ENCODE data around the gene POP5. TPM values are rescaled to one million over a fixed set of nuclear protein-coding genes. Genes with fewer than 3 reads are reported as not detected.

POP5 gene
- total and polyA plus RNA-seq, 2 of the 4 experiments (the other 2 are of a cell fraction) = 69.5 to 99.4 TPM

DNA sequence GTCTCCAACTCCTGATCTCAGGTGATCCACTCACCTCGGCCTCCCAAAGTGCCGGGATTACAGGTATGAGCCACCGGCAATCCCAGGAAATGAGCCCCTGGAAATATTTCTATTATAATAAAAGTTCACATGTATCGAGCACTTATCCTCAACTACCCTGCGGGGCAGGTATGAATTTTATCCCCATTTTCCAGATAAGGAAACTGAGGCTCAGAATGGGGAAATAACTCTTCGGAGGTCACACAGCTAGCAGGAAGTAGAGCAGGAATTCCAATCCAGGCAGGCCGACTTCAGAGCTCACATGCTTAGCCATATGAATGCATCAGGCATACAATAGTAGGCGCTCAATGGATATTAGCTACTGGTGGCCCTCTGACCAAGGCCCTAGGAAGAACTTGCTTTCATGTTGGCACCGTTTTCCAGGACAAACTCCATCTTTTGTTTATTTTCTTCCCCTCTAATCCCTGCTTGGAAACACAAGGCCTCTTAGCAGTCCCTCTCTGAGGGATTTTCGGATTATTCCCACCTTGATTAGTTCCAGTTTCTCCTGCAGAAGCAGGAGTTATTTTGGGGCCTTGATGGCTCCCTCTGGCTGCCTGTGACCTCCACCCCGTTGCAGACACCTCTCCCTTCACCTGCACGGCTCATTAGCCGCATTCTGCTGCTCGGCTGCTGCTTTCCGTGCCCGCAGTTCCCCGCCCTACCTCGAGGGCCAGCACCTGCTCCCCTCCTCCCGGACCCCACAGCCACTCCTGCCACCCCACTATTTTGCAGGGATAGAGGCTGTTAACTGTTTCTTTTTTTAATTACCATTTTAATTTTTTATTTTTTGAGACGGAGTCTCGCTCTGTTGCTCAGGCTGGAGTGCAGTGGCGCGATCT is 18.7 kb upstream of the POP5 start:
- dilution Hi-C loops (cut with HindIII; ENCODE audit: low sequenced_read_pairs, unreplicated experiment) (no loop called here), in situ Hi-C loops (cut with MboI; ENCODE audit: low sequenced_read_pairs) (no loop called here), intact Hi-C loops (cut with micrococcal nuclease) (no loop called here)
- H4K91ac ChIP-seq (ENCODE audit: insufficient read depth, low read depth, low read length) = no peak overlapping the region
- no peak overlapping the region for H3K27ac ChIP-seq (ENCODE audit: insufficient read depth, low read length)
- H3K4me3 ChIP-seq (ENCODE audit: insufficient read depth, low read depth, low read length) = no peak overlapping the region
- no peak overlapping the region for H4K8ac ChIP-seq (ENCODE audit: low read depth in 2 of 2, low read length in 2 of 2)
- no peak overlapping the region for H3K9ac ChIP-seq (ENCODE audit: low read depth, low read length)
- H2BK20ac ChIP-seq (ENCODE audit: low read depth, low read length) = no peak overlapping the region
- no peaks in the 10 kb centered on the region for H3K9me1 ChIP-seq (ENCODE audit: insufficient read depth, low read length)
- no peak overlapping the region for H2BK15ac ChIP-seq (ENCODE audit: low read depth, low read length)
- no peak overlapping the region for H2AK9ac ChIP-seq (replicated peaks; ENCODE audit: low read depth, low read length, poor library complexity)
- no peak overlapping the region for H4K5ac ChIP-seq (ENCODE audit: low read depth, low read length)
- ATAC-seq (ENCODE audit: low read depth) (no peak), DNase-seq (no peak)
- no peaks in the 10 kb centered on the region; the same call in 1 of the 2 replicates for H3K4me1 ChIP-seq (ENCODE audit: control insufficient read depth, insufficient read depth, low read length)
- H3K36me3 ChIP-seq (ENCODE audit: control insufficient read depth, insufficient read depth, low read length) = no peaks in the 10 kb centered on the region
- H3K4me2 ChIP-seq (ENCODE audit: low read depth, low read length) = no peak overlapping the region
- no peaks in the 10 kb centered on the region for H3K9me3 ChIP-seq (ENCODE audit: control insufficient read depth, insufficient read depth, low read length)
- no peak overlapping the region for H2AFZ ChIP-seq (replicated peaks; ENCODE audit: low read length, poor library complexity)
- no peak overlapping the region for H3K14ac ChIP-seq (replicated peaks; ENCODE audit: low read depth, low read length)
- H3K56ac ChIP-seq (ENCODE audit: extremely low read depth, insufficient read depth, low read length) = no peak overlapping the region
- no peak overlapping the region for H3K4ac ChIP-seq (ENCODE audit: low read depth, low read length)
- BruUV-seq (replicated peaks) = no TSS peak
- ChIA-PET CTCF (interaction anchor here (0.7 kb wide), 1 partner anchor 15 kb away, joined by 3 read pairs; no protein-coding TSS in a partner anchor), POLR2A (ENCODE audit: unreplicated experiment) (interaction anchor here (0.7 kb wide), 1 partner anchor 19 kb away, joined by 3 read pairs; the partner anchor contains the start of gene POP5)
- no peaks in the 10 kb centered on the region for H3K79me1 ChIP-seq (ENCODE audit: low read depth in 1 of 2, low read length in 2 of 2)
- no peaks in the 10 kb centered on the region for H4K20me1 ChIP-seq (ENCODE audit: insufficient read depth, low read length)
- H2AK5ac ChIP-seq (ENCODE audit: low read depth, low read length) = no peak overlapping the region
- no peak overlapping the region for H3K18ac ChIP-seq (ENCODE audit: low read depth, low read length)
- H3K23ac ChIP-seq (ENCODE audit: low read depth, low read length) = no peak overlapping the region
- 62% methylated on average over 6 of the region's 23 CpGs; no CpG with 5 or more reads in 1 of the 2 experiments for WGBS, 2 experiments (ENCODE audit: extremely low coverage in 2 of 2, insufficient read length in 1 of 2)
- H2BK120ac ChIP-seq (ENCODE audit: low read depth, low read length) = no peak overlapping the region
- H3K27me3 ChIP-seq (ENCODE audit: control insufficient read depth, insufficient read depth, low read length) = peaks cover 26% of the 10 kb centered on the region
- H2BK5ac ChIP-seq (ENCODE audit: low read depth, low read length, poor library complexity, severe bottlenecking) = no peak overlapping the region
- TF ChIP-seq FOS (IDR thresholded peaks at IDR 0.05; ENCODE audit: low read depth, low read length) (no peak), MAZ (IDR thresholded peaks at IDR 0.05; ENCODE audit: borderline replicate concordance, low read depth, low read length) (no peak), RFX5 (IDR thresholded peaks at IDR 0.05; ENCODE audit: low read depth, low read length) (no peak), NFE2L2 (IDR thresholded peaks at IDR 0.05; ENCODE audit: low read depth, low read length) (no peak), RCOR1 (IDR thresholded peaks at IDR 0.05; ENCODE audit: insufficient replicate concordance, low read length) (no peak), MXI1 (IDR thresholded peaks at IDR 0.05; ENCODE audit: borderline replicate concordance, low read depth, low read length) (no peak), MAFK (IDR thresholded peaks at IDR 0.05; ENCODE audit: low read depth, low read length) (no peak), SMC3 (IDR thresholded peaks at IDR 0.05; ENCODE audit: low read depth, low read length) (no peak), CHD1 (IDR thresholded peaks at IDR 0.05; ENCODE audit: low read depth, low read length) (no peak), CEBPB (IDR thresholded peaks at IDR 0.05; ENCODE audit: low read depth, low read length) (no peak), POLR2A (IDR thresholded peaks at IDR 0.05; ENCODE audit: low read depth, low read length) (no peak), RAD21 (IDR thresholded peaks at IDR 0.05; ENCODE audit: low read length) (no peak), BHLHE40 (IDR thresholded peaks at IDR 0.05; ENCODE audit: low read depth, low read length) (no peak)
- TF ChIP-seq, protein P1, sequence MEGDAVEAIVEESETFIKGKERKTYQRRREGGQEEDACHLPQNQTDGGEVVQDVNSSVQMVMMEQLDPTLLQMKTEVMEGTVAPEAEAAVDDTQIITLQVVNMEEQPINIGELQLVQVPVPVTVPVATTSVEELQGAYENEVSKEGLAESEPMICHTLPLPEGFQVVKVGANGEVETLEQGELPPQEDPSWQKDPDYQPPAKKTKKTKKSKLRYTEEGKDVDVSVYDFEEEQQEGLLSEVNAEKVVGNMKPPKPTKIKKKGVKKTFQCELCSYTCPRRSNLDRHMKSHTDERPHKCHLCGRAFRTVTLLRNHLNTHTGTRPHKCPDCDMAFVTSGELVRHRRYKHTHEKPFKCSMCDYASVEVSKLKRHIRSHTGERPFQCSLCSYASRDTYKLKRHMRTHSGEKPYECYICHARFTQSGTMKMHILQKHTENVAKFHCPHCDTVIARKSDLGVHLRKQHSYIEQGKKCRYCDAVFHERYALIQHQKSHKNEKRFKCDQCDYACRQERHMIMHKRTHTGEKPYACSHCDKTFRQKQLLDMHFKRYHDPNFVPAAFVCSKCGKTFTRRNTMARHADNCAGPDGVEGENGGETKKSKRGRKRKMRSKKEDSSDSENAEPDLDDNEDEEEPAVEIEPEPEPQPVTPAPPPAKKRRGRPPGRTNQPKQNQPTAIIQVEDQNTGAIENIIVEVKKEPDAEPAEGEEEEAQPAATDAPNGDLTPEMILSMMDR (conservative IDR thresholded peaks at IDR 0.05; ENCODE audit: low read depth, low read length) = no peak
- TF ChIP-seq, protein P2, sequence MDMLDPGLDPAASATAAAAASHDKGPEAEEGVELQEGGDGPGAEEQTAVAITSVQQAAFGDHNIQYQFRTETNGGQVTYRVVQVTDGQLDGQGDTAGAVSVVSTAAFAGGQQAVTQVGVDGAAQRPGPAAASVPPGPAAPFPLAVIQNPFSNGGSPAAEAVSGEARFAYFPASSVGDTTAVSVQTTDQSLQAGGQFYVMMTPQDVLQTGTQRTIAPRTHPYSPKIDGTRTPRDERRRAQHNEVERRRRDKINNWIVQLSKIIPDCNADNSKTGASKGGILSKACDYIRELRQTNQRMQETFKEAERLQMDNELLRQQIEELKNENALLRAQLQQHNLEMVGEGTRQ (IDR thresholded peaks at IDR 0.05; ENCODE audit: low read depth, low read length) = no peak

Data from IMR-90 (cell line).